ENCODE results near the gene ADGRV1.

- TF ChIP-seq CTCF (IDR thresholded peaks at IDR 0.05; ENCODE audit: insufficient read depth, low read depth, low read length): no peak
- TF ChIP-seq EZH2 (IDR thresholded peaks at IDR 0.05; ENCODE audit: insufficient read depth, low read length): no peak
Observed at GRCh38 chr5:90510438-90510837, 48.2 kb upstream of the ADGRV1 start.
